ENCODE measurements around the gene U2AF2. TPM values are rescaled to one million over a fixed set of nuclear protein-coding genes. Genes with fewer than 3 reads are reported as not detected.

U2AF2 gene
- total RNA-seq, 4 donors from 2014 or later: 115 to 242 (median 141) TPM

- DNase-seq (ENCODE audit: low spot score in 2 of 2): peak in 1 of 2 donors; percentile 35
- peaks cover 0 to 91% (median 57%) of the 10 kb centered on the region in 4 donors for H3K4me1 ChIP-seq
- H3K27me3 ChIP-seq: no peaks in the 10 kb centered on the region
- peak overlapping the region; percentile 95 to 98 (median 98) for H3K27ac ChIP-seq
- peak overlapping the region; percentile 62 to 93 (median 90) for H3K4me3 ChIP-seq
- no peak for TF ChIP-seq EP300 (IDR thresholded peaks at IDR 0.05)
- TF ChIP-seq POLR2A (IDR thresholded peaks at IDR 0.05): no peak
- peak; percentile 28 to 65 (median 49) for TF ChIP-seq CTCF (IDR thresholded peaks at IDR 0.05)
- no peaks in the 10 kb centered on the region for H3K9me3 ChIP-seq
- WGBS, 2 donors: 17 to 24% methylated on average over 5 to 19 of the region's 38 CpGs
- peaks cover 0 to 12% (median 0%) of the 10 kb centered on the region in 3 donors for H3K36me3 ChIP-seq
Measured at GRCh38 chr19:55640043-55640576, 14.7 kb upstream of the U2AF2 start.

- Histone ChIP-seq H3K36me3 (peaks cover 0 to 19% (median 0%) of the 10 kb centered on the region in 3 donors), H3K4me3 (peak within 1 kb of the TSS; percentile 62 to 93 (median 90)), H3K4me1 (peaks cover 0 to 89% (median 53%) of the 10 kb centered on the region in 4 donors), H3K27ac (peak within 1 kb of the TSS; percentile 95 to 98 (median 98)), H3K27me3 (no peaks in the 10 kb centered on the region), H3K9me3 (no peaks in the 10 kb centered on the region)
- 0 to 2% methylated on average over 42 to 49 of the region's 89 CpGs for WGBS, 2 donors
- peak in 1 of 2 donors; percentile 14 for TF ChIP-seq POLR2A (IDR thresholded peaks at IDR 0.05)
- TF ChIP-seq EP300 (IDR thresholded peaks at IDR 0.05): peak in 1 of 2 donors; percentile 48
- no peak for TF ChIP-seq CTCF (IDR thresholded peaks at IDR 0.05)
- DNase-seq (ENCODE audit: low spot score in 2 of 2): peak in 1 of 2 donors; percentile 25
Measured at GRCh38 chr19:55640577-55641425, 14.0 kb upstream of the U2AF2 start, which contains the start of gene ZNF580. Gene ZNF580 (plus strand): TSS chr19:55641002. CDS start chr19:55642509, 1,507 bp downstream.

- H3K4me1 ChIP-seq: peaks cover 0 to 83% (median 46%) of the 10 kb centered on the region in 4 donors
- 1 to 2% methylated on average over 25 of the region's 25 CpGs for WGBS, 2 donors
- no peak for DNase-seq (ENCODE audit: low spot score in 2 of 2)
Measured at GRCh38 chr19:55641426-55642152, 13.2 kb upstream of the U2AF2 start.

GRCh38 chr19:55642153-55643002 is 12.5 kb upstream of the U2AF2 start:
- no peaks in the 10 kb centered on the region for H3K9me3 ChIP-seq
- peak overlapping the region; percentile 31 to 98 (median 96) for H3K27ac ChIP-seq
- TF ChIP-seq POLR2A (IDR thresholded peaks at IDR 0.05) (no peak), EP300 (IDR thresholded peaks at IDR 0.05) (no peak), CTCF (IDR thresholded peaks at IDR 0.05) (no peak)
- H3K27me3 ChIP-seq: no peaks in the 10 kb centered on the region
- H3K4me3 ChIP-seq: peak overlapping the region; percentile 62 to 93 (median 90)
- 1 to 4% methylated on average over 19 to 35 of the region's 65 CpGs for WGBS, 2 donors
- peaks cover 0 to 83% (median 46%) of the 10 kb centered on the region in 4 donors for H3K4me1 ChIP-seq
- no peak for DNase-seq (ENCODE audit: low spot score in 2 of 2)
- H3K36me3 ChIP-seq: peaks cover 0 to 22% (median 0%) of the 10 kb centered on the region in 3 donors

More at GRCh38 chr19:55641426-55642152, 13.2 kb upstream of the U2AF2 start:
- Histone ChIP-seq H3K4me3 (peak overlapping the region; percentile 62 to 93 (median 90)), H3K36me3 (peaks cover 0 to 22% (median 0%) of the 10 kb centered on the region in 3 donors), H3K27me3 (no peaks in the 10 kb centered on the region), H3K9me3 (no peaks in the 10 kb centered on the region), H3K27ac (peak overlapping the region; percentile 95 to 98 (median 98))
- no peak for TF ChIP-seq EP300 (IDR thresholded peaks at IDR 0.05)
